NT2/D1 (cell line): ENCODE results near the gene INSRR.

ENCODE experiments used
- SUZ12 ChIP-seq: IDR thresholded peaks from 2 replicates; pipeline ENCODE4 v1.6.1; 2011; ENCODE audit not compliant: insufficient read length, insufficient read depth; ENCODE audit errors: extremely low read depth
- YY1 ChIP-seq: IDR thresholded peaks from 2 replicates; pipeline ENCODE4 v1.6.1; 2011; ENCODE audit not compliant: insufficient read length, insufficient read depth
- ZNF274 ChIP-seq: IDR thresholded peaks from 2 replicates; pipeline ENCODE4 v1.6.1; 2011; ENCODE audit warnings: mild to moderate bottlenecking, low read depth, low read length

- TF ChIP-seq YY1 = no peak
- no peak for TF ChIP-seq ZNF274
- no peak for TF ChIP-seq SUZ12
Measured at GRCh38 chr1:156838972-156839371, 19.9 kb downstream of the INSRR start.
